ENCODE data around the gene KCND2.

Gene KCND2

GRCh38 chr7:120460949-120461348, 188.0 kb downstream of the KCND2 start:
- no peak overlapping the region for H3K4me3 ChIP-seq (ENCODE audit: low read depth, low read length)
- TF ChIP-seq MAX (IDR thresholded peaks at IDR 0.05; ENCODE audit: low read depth, low read length) (no peak), POLR2A (IDR thresholded peaks at IDR 0.05; ENCODE audit: extremely low read depth, insufficient read length) (no peak), MYC (IDR thresholded peaks at IDR 0.05; ENCODE audit: low read depth, low read length) (no peak), CTCF (IDR thresholded peaks at IDR 0.05; ENCODE audit: low read depth, low read length) (no peak)
- DNase-seq (ENCODE audit: low read depth): no peak

- H3K4me3 ChIP-seq (ENCODE audit: low read depth, low read length): no peak overlapping the region
These were observed 190.0 kb downstream of the KCND2 start for GRCh38 chr7:120462991-120463390.

GRCh38 chr7:120464104-120464503, 191.1 kb downstream of the KCND2 start:
- DNase-seq (ENCODE audit: low read depth): no peak
- no peak overlapping the region for H3K4me3 ChIP-seq (ENCODE audit: low read depth, low read length)
- no peak for TF ChIP-seq MYC (IDR thresholded peaks at IDR 0.05; ENCODE audit: low read depth, low read length)
- no peak for TF ChIP-seq POLR2A (IDR thresholded peaks at IDR 0.05; ENCODE audit: extremely low read depth, insufficient read length)
- TF ChIP-seq MAX (IDR thresholded peaks at IDR 0.05; ENCODE audit: low read depth, low read length): no peak
- TF ChIP-seq CTCF (IDR thresholded peaks at IDR 0.05; ENCODE audit: low read depth, low read length): no peak

More at GRCh38 chr7:120462991-120463390, 190.0 kb downstream of the KCND2 start:
- TF ChIP-seq POLR2A (IDR thresholded peaks at IDR 0.05; ENCODE audit: extremely low read depth, insufficient read length) (no peak), CTCF (IDR thresholded peaks at IDR 0.05; ENCODE audit: low read depth, low read length) (no peak), MYC (IDR thresholded peaks at IDR 0.05; ENCODE audit: low read depth, low read length) (no peak), MAX (IDR thresholded peaks at IDR 0.05; ENCODE audit: low read depth, low read length) (no peak)
- DNase-seq (ENCODE audit: low read depth): no peak

- TF ChIP-seq CTCF (IDR thresholded peaks at IDR 0.05; ENCODE audit: low read depth, low read length): no peak
- TF ChIP-seq MYC (IDR thresholded peaks at IDR 0.05; ENCODE audit: low read depth, low read length): no peak
- TF ChIP-seq MAX (IDR thresholded peaks at IDR 0.05; ENCODE audit: low read depth, low read length): no peak
- no peak for TF ChIP-seq POLR2A (IDR thresholded peaks at IDR 0.05; ENCODE audit: extremely low read depth, insufficient read length)
These were observed 194.7 kb downstream of the KCND2 start for GRCh38 chr7:120467676-120468075.

GRCh38 chr7:120468611-120469010, 195.6 kb downstream of the KCND2 start:
- DNase-seq (ENCODE audit: low read depth): no peak
- H3K4me3 ChIP-seq (ENCODE audit: low read depth, low read length): no peak overlapping the region
- TF ChIP-seq CTCF (IDR thresholded peaks at IDR 0.05; ENCODE audit: low read depth, low read length): no peak
- no peak for TF ChIP-seq MAX (IDR thresholded peaks at IDR 0.05; ENCODE audit: low read depth, low read length)
- no peak for TF ChIP-seq MYC (IDR thresholded peaks at IDR 0.05; ENCODE audit: low read depth, low read length)
- no peak for TF ChIP-seq POLR2A (IDR thresholded peaks at IDR 0.05; ENCODE audit: extremely low read depth, insufficient read length)

More at GRCh38 chr7:120467676-120468075, 194.7 kb downstream of the KCND2 start:
- no peak overlapping the region for H3K4me3 ChIP-seq (ENCODE audit: low read depth, low read length)
- no peak for DNase-seq (ENCODE audit: low read depth)

Data from NB4 (cell line).